Measurements from ENCODE around the gene KLHL22.
"Not testable (repeated sequence)": the region's sequence is repeated elsewhere in the genome, so short reads cannot be mapped to it uniquely, and the experiment has no call there.

Gene KLHL22

DNA sequence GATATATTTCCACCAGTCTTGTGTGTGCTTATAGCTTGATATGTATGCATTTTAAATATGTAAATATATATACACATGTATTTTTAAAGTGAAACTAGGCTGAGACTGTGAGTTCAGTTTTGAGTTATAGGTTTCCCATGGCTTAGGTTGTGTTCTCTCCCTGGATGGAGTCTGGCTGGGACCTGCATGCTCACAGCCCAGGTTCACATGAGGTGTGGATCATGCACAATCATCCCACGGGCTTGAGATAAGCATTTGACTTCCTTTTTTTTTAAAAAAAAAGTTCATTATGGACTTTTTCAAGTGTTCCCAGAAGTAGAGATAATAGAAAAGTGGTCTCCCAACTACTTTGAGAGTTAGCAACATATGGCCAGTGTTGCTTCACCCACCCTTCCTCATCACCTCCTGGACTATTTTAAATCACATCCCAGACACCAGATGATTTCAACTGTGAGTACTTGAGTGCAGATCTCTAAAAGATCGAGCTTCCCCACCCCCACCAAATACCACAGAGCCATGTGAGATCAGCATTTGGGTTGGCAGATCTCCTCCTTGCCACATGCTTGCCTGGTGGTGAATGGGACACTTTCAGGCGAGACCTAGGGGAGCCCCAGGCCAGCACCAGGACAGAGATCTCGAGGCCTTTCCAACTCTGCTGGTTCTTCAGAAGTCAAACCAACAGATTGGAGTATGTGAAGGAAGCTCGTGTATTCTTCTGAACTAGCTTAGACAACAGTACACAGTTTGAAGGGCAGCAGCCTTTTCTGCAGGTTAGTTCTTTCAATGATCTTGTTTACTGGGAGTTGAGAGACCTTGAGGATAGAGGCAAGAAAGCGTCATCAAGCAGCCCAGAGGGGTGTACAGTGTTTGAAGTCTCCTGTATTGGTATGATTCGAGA, 27.7 kb upstream of the KLHL22 start:
- no peak for DNase-seq

DNA sequence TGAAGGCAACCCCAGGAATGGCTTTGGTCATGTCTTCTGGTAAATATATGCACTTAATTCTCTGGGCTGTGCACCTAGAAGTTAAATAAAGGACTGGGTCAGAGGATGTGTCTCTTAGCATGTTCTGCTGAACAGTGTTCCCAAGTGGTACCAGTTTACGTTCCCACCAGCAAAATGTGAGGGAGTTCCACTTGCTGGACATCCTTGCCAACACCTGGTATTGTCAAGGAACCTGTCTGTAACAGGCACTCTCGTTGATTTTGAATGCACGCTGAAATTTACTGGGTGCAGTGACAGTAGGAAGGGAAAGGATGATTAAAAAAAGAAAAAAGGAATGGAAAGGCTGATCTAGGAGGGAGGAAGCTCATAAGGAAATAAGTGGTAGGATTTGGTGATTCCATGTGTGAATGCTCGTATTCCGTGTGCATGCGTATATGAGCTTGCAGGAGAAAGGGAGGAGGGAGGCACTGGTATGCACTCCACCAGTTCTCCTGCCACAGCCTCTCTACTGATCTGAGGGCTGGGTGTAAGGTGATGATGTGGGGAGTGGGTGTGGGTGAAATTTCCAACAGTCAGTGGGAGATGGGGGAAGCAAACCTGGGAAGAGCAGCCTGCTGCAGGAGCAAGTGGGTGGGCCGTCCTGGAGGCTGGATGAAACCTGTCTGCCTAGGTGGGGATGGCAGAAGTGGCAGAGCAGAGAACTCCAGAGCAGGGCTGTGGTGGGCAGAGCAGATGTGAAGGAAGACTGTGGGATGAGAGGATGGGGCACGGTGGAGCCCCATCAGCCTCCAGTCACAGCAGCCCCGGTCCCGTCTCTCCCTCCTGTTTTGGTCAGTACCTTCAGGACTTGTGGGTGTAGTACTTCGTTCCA, 26.8 kb upstream of the KLHL22 start:
- DNase-seq = no peak

DNA sequence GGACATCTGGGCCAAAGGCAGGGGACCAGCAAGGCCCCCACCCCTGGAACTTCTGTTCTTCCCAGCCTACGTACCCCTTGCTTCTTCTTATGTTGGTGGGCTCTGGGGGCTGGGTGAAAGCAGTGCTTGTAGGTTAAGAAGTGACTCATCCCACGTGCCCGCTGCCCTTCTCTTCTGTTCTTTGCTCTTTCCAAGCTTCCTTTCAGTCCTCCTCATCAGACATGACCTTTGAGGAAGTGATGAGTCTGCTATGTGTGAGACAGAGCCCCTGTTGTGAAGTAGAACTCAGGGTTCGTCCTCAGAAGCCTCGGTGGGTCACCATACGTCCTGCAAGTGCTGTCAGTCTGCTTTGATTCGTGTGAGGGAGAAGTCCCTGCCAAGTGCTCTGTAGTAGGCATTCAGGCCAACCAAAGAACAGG, 24.5 kb upstream of the KLHL22 start:
- no peak for DNase-seq

DNA sequence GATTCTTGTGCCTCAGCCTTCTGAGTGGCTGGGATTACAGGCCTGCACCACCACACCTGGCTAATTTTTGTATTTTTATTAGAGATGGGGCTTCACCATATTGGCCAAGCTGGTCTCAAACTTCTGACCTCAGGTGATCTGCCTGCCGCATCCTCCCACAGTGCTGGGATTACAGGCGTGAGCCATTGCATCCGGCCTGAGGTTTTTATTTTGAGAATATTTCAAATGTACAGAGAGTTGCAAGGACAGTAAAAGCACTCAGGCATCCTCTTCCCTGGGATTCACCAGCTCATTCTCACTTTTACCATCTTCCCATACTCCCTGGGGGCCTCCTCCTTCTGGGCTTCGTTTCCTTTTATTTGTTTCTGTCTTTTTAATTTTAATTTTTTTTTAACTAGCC, 24.0 kb upstream of the KLHL22 start:
- DNase-seq = no peak

DNA sequence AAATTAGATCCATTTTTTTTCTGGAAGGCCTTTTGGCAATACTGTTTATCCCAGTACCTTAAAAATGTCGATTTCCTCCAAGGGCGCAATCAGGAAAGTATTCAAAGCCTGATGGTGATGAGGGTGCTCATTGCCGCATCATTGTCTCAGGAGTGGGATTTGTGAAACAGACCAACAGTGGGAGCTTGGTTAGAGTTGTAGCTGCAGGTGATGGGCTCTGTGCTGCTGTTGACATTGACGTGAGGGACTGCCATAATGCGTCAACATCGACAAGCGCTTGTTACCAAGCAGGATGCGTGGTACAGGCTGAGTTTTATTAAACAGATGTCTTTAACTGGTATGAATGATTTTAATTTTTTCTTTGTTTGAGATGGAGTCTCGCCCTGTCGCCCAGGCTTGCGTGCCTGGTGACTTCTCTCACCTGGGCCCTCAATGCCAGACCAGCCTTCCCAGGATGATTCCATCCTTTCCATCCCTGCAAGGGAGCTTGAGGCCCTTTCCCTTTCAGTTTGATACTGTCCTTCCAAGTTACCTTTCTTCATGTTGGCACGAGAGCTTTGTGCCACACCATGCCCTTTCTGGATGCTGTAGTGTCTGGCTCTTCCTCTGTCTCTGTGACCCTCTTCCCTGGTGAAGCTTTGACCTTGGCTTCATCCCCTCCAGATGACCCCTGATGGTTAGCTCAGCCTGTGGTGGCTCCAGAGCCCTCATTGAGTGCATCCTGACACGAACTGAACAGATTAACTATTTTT, 22.4 kb upstream of the KLHL22 start:
- DNase-seq = no peak

DNA sequence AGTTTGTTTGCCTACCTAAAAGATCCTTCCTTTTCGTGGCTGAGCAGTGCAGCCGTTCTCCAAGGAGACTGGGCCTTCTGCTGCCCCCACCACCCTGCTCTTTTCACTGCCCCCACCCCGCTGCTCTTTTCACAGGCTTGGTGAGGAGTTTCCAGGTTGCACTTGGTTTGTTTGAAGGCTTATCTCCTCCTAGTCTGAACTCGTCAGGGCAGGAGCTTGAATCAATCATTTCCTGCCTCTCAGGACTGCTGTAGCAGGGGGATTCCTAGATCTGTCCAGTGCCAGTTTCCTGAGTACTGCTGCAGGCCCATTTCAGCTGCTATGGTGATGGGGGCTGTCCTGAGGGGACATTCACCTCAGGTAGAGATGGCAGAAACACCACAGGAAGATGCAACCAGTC, 21.8 kb upstream of the KLHL22 start:
- no peak for DNase-seq

DNA sequence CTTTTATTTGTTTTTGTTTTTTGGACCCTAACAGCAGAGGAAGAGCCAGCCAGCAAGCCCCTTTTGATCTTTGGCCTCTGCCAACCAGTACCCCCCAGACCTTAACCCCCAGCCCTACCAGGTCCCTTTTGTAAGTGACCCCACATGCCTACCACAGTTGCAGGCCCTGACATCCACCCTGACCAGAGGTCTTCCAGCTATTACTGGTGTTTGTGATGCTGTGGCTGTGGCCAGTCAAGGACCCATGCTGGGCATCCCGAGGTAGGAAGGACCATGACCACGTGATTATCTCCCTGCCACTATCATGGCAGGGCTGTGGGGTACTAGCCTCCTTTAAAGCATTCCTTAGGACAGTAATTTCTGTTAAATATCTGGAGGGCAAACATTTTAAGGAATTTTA, 20.8 kb upstream of the KLHL22 start:
- no peak for DNase-seq

DNA sequence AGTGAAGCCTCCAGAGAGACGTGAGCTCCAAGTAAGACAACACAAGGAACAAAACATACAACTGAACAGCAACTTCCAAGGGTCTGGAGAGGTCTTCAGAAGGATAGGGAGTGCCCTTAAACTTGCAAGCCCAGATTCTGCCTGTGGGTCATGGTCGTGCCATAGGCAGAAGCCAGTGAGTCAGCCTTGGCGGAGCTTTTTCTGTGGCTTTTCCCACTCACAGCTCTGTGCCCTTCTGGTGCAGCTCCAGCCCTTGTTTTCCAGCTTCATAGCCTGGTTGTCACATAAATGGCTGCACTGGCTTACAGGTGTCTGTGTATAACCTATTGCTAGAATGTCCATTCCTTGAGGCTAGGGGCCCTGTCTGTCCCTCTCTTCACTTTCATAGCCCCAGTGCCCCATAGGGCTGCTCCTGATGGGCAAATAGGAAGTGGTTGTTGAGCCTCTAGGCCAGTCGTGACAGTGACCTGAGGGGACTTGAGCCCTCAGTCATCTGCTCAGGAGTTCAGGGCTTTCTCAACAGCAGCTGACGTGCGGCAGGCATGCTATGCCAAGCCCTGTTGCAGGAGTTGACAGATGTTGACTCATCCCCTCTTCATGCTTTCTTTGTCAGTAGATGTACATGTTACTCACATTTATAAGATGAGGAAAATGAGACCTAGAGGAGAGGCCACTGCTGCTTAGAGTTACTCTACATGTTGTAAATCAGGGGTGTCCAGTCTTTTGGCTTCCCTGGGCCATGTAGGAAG, 19.2 kb upstream of the KLHL22 start:
- no peak for DNase-seq

DNA sequence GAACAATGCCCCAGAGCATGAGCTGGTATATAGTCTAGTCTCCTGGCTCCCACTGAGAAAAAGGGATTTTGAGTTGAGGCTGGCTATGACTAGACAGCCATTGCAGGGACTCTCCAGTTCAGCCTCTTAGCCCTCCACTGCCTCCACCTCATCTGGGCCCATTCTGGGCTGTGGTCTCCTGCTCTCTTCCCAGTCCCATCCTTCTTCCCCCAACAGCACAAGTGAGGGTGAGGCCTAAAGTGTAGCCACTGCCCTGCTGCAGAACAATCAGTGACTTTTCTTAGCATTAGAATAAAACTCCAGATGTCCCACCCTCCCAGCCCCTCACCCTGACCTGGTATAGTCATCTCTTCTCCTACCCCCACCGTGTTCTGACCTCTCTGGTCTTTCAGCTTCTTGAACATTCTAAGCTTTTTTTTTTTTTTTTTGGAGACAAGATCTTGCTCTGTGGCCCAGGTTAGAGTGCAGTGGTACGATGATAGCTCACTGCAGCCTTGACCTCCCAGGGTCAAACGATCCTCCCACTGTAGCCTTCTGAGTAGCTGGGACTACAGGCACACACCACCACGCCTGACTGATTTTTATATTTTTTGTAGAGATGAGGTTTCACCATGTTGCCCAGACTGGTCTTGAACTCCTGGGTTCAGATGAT, 16.1 kb upstream of the KLHL22 start:
- DNase-seq = no peak

DNA sequence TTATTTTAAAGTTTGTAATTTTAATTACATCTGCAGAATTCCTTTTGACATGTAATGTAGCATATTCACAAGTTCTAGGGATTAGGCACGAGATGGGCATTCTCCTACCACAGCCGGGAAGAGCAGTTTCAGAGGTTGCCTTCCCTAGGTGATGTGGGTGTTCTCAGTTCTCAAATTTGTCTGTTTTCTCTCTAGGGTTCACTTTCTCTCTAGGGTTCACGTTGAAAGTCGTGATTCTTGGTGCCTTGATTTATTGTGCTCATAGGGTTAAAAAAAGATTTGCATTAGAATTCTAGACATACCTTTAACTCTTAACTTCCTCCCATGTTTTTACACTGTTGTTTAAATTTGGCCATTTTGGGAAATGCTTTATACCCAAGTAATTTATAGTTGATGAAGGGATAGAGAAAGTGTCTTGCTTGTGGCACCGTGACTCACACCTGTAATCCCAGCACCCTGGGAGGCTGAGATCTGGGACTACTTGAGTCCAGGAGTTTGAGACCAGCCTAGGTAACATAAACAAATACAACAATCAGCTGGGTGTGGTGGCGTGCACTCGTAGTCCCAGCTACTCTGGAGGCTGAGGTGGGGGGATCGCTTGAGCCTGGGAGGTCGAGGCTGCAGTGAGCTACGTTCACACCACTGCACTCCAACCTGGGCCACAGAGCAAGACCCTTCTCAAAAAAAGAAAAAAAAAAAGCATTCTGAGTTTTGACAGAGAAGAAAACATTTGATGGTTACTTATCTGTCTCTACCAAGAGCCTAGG, 15.4 kb upstream of the KLHL22 start:
- DNase-seq = no peak

DNA sequence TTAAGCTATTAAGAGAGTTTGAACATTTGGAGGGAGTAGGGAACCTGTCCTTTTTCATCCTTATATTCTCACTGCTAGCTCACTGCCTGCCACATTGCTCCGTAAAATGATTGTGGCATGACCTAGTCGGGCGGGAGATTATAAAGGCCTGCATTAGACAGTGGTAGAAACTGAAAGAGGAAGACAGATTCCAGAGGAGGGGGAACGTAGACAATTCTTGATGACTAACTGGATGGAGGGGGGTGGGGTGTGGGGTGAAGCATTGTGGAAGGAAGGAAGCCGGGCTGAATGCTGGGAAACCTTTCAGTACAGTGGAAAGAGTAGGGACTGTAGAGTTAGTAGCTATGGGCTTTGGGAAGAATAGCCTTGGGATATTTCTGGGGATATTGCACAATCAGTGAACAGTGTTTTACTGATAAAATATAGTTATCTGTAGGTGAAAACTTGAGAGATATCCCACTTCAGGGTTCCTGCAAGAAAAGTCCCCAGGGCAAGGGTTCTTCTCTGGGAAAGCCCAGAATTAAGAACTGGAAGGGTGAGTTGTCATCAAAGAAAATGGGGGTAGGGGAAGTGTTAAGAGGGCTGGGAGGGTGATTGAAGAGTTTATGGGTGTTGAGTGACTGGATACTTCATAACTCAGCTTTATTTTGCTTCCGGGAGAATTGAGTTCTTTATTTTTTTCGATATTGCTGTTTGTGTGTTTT, 13.9 kb upstream of the KLHL22 start:
- no peak for DNase-seq

DNA sequence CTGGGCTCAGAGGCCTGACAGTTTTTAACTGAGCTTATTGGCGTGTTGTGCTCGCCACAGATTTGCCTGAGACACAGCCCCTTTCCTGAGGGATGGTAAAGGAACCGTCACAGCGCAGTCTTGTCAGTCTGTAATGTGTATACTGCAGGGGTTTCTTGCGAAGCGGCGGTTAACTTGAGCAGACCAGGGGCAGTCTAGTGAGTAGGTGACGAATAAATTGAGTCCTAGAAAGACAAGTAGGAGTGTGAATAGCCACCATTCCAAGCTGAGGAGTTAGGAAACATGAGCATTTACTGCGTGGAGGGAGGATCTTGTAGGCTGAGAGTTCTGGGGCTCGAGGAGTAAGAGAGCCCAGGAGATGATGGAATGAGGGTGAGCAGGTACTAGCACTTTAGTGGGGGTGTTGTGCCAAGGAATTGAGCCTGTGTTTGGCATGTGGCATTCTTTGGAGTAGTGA, 13.2 kb upstream of the KLHL22 start:
- no peak for DNase-seq

DNA sequence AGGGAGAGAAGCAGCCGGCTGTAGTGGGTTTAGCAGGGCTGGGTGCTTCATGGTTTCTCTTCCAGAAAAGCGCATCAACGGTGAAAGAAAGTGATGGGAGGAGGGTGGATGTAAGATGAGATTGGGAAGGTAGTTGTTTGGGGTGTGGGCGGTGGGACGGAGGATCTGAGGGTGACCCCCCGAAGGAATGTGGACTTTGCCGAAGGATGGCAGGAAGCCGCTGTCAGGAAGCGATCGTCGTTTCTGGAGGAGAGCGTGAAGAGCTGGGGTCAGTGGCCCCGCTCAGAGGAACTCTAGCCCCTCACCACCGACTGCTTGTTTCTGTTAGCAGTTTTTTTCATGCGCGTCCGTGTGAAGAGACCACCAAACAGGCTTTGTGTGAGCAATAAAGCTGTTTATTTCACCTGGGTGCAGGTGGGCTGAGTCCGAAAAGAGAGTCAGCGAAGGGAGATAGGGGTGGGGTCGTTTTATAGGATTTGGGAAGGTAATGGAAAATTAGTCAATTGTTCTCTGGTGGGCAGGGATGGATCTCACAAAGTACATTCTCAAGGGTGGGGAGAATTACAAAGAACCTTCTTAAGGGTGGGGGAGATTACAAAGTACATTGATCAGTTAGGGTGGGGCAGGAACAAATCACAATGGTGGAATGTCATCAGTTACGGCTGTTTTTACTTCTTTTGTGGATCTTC, 12.6 kb upstream of the KLHL22 start:
- DNase-seq = not testable (repeated sequence)

DNA sequence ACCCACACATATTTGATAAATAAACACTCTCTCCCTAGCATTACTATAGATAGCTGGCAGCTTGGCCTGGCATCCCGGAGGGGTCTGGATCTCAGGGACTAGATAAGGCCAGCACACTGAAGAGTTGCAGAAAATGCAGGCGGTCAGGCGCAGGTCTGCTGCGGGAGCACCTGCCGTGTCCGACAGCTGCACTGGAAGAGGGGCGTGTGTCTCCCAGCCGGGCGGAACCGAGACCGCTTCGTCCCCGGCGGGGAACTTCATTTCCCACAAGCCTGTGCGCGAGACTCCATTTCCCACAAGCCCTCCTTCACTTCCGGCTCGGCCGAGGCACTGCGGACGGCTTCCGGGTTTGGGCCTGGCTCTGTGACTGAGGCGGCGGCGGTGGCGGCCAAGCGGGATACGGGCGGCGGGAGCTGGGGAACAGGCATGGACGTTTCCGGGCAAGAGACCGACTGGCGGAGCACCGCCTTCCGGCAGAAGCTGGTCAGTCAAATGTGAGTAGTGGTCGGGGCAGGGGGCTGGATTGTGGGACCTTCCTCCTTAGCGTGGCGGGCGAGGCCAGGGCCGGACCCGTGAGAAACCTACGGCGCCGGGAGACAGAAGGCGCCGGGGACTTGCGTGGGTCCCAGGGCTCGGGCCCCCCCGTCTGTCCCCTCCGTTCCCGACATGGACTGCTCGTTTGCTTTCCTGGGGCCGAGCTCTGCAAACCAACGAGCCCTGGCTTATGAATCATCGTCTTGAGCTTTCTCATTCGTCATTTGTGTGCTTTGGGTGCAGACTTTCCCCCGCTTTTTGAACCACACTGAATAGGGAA, 11.9 kb upstream of the KLHL22 start, which contains the start of gene MED15:
Gene MED15, plus strand, starts transcription at position 358 of the 814 bp plus-strand sequence. Its CDS starts 69 bp downstream, at position 427.
- DNase-seq = peak; percentile 67

DNA sequence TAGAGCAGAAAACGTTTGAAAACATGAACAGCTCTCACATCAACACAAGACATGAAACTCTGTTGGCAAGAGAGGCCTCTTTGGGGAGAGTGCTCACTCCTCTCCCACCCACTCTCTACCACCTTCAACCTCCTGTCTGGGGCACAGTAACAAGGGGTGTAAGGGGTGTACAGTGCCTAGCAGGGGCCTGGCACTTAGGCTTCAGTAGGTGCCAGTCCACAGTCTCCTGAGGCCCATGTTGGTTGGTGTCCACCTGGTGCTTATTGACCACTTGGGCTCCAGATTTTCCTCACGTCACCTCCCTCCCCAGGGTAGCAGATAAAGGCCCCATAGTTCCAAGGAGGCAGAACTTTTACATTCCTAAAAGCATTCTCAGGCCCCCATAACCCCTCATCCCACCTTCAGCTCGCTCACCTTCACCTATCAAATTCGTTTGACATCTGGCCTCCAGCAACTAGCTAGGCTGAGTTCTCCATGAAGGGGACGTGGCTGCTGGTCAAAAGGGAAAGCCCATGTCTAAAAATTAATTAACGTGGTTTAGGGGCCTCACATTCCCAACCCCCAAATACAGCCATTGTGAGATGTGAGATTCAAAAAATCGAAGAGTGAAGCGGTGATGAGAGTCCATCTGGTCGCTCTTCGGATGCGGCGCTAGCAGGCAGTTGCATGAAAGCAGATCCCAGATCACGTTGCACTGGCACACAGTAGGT, 11.1 kb upstream of the KLHL22 start:
- no peak for DNase-seq

DNA sequence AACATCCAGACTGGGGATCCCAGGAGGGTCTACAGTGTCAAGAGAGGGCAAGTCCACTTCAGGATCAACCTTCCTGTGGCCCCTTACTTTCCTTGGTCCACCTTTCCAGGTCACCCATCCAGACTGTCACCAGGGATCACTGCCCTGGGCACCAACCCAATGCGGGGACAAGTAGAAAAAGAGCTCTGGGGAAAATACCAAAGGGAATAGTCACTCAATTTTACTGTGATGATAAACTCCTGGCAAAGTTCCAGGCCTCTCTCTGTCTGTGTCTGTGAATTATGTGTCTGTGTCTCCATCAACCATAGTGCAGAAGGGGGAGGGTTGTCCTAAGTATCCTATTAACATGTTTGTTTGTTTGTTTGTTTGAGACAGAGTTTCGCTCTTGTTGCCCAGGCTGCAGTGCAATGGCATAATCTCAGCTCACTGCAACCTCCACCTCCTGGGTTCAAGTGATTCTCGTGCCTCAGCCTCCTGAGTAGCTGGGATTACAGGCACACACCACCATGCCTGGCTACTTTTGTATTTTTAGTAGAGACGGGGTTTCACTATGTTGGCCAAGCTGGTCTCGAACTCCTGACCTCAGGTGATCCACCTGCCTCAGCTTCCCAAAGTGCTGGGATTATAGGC, 8.8 kb upstream of the KLHL22 start:
- not testable (repeated sequence) for DNase-seq

DNA sequence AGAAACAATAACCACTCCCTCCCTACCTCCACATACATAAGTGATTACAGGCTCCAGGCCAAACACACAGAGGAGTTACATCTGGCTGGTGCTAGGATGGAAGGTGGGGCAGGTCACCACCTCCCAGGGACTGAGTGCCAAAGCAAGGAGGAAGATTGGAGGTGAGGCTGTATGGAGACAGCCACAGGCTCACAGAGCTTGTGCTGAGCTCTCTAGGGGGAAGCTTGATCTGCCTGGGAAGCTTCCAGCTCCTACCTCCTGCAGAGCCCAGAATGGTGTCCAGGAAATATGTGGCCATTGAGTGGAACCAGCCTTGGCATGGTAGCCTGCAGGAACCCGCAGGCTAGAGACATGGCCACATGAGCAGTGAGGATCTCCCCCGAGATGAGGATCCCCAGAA, 8.2 kb upstream of the KLHL22 start:
- no peak for DNase-seq

DNA sequence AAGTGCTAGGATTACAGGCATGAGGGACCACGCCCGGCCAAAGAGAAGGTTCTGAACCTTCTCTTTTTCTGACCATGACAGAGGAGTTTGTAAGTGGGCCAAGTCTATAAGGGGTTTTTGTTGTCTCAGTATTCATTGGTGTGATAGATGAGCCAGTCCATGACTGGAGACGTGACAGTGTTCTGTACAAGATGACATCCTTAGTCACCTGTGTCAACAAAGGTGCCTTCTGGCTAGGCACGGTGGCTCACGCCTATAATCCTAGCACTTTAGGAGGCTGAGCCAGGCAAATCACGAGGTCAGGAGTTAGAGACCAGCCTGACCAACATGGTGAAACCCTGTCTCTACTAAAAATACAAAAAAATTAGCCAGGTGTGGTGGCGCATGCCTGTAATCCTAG, 4.2 kb upstream of the KLHL22 start:
- DNase-seq = no peak
